H1 (cell line): ENCODE measurements around the gene FAM221B. TPM values are rescaled to one million over a fixed set of nuclear protein-coding genes. Genes with fewer than 3 reads are reported as not detected.

Experiments used
- CTCF ChIA-PET: fragments of 300-600 bp; sonication (Branson Sonifier 250); formaldehyde crosslinking; loops from one replicate; lab custom pipeline; 2021; ENCODE audit not compliant: partially characterized antibody; lab: Charles Lee
- POLR2A ChIA-PET: fragments of 300-600 bp; sonication (Branson Sonifier 250); formaldehyde crosslinking; loops from one replicate; lab custom pipeline; 2021; ENCODE audit warnings: inconsistent platforms; ENCODE audit not compliant: partially characterized antibody; lab: Charles Lee
- DNase-seq, 2 experiments: peaks; one replicate each; pipeline versions ENCODE4 v3.0.0 to v3.0.0-alpha.2; 2010 to 2022; ENCODE audit warnings: low spot score in 2 of 2, low read depth in 1 of 2, mixed read lengths in 1 of 2
- FAIRE-seq: peaks from 2 replicates; lab custom pipeline; 2011; peaks lifted over from hg19 to GRCh38; lab: Jason Lieb, UNC
- H2AFZ ChIP-seq: 2 replicates; pipeline ENCODE4 v1.8.1; 2012; ENCODE audit warnings: low read length, inconsistent platforms
- H2AK5ac ChIP-seq: 2 replicates; pipeline ENCODE4 v1.6.1; 2013; ENCODE audit warnings: low read depth, low read length
- H2BK120ac ChIP-seq: replicated peaks from 2 replicates; pipeline ENCODE3; 2013; ENCODE audit warnings: low read depth, low read length, inconsistent platforms
- H2BK12ac ChIP-seq: 2 replicates; pipeline ENCODE4 v1.6.1; 2013; ENCODE audit warnings: low read depth, low read length
- H2BK15ac ChIP-seq: 2 replicates; pipeline ENCODE4 v1.6.1; 2013; ENCODE audit warnings: low read length
- H2BK20ac ChIP-seq: 2 replicates; pipeline ENCODE4 v1.6.1; 2013; ENCODE audit warnings: low read length
- H2BK5ac ChIP-seq: 2 replicates; pipeline ENCODE4 v1.6.1; 2013; ENCODE audit warnings: low read depth, low read length
- H3K14ac ChIP-seq: 2 replicates; pipeline ENCODE4 v1.6.1; 2013; ENCODE audit warnings: inconsistent platforms; ENCODE audit not compliant: insufficient read length
- H3K18ac ChIP-seq: 2 replicates; pipeline ENCODE4 v1.6.1; 2013; ENCODE audit warnings: low read length; ENCODE audit errors: extremely low read depth
- H3K23ac ChIP-seq: 2 replicates; pipeline ENCODE4 v1.6.1; 2013; ENCODE audit warnings: inconsistent platforms; ENCODE audit not compliant: insufficient read length
- H3K23me2 ChIP-seq: 2 replicates; pipeline ENCODE4 v1.6.1; 2013; ENCODE audit warnings: low read depth, low read length
- H3K27ac ChIP-seq: 2 replicates; pipeline ENCODE4 v1.6.1; 2011; ENCODE audit warnings: low read depth, low read length, inconsistent platforms
- H3K27me3 ChIP-seq, 4 experiments: replicated peaks in 1 of 4; 1 replicate in 1 of 4; 2 replicates in 3 of 4; pipeline versions ENCODE4 v1.6.1 to v1.8.1; 2011 to 2013; ENCODE audit warnings: low read length in 3 of 4, mild to moderate bottlenecking in 3 of 4, inconsistent platforms in 2 of 4, mixed read lengths in 2 of 4, moderate library complexity in 1 of 4; ENCODE audit not compliant: control insufficient read depth in 3 of 4, insufficient read depth in 3 of 4; ENCODE audit errors: extremely low read depth in 1 of 4
- H3K36me3 ChIP-seq, 4 experiments: 2 replicates each; pipeline versions ENCODE4 v1.6.1 to v1.8.1; 2011 to 2013; ENCODE audit warnings: mild to moderate bottlenecking in 4 of 4, low read length in 3 of 4, moderate library complexity in 2 of 4, control low read depth in 1 of 4, inconsistent platforms in 1 of 4; ENCODE audit not compliant: insufficient read depth in 4 of 4, control insufficient read depth in 2 of 4
- H3K4ac ChIP-seq: replicated peaks from 2 replicates; pipeline ENCODE3; 2013; ENCODE audit warnings: low read length, low read depth, mixed read lengths, inconsistent platforms; ENCODE audit not compliant: insufficient read length
- H3K4me1 ChIP-seq, 4 experiments: replicated peaks in 1 of 4; 1 replicate in 1 of 4; 2 replicates in 3 of 4; pipeline versions ENCODE4 v1.6.1 to v1.8.1; 2011 to 2013; ENCODE audit warnings: low read length in 3 of 4, inconsistent platforms in 2 of 4, mixed read lengths in 1 of 4; ENCODE audit not compliant: insufficient read depth in 4 of 4, control insufficient read depth in 3 of 4
- H3K4me2 ChIP-seq, 2 experiments: 2 replicates each; pipeline versions ENCODE4 v1.6.1 to v1.8.1; 2011 to 2013; ENCODE audit warnings: low read depth in 2 of 2, low read length in 2 of 2, control low read depth in 1 of 2, inconsistent platforms in 1 of 2, mild to moderate bottlenecking in 1 of 2; ENCODE audit not compliant: insufficient read depth in 1 of 2
- H3K4me3 ChIP-seq, 4 experiments: fragments of 200-600, 300-600 bp in 1 of 4; sonication (generic), shearing (Covaris generic), sonication (Bioruptor Twin) in 1 of 4; 2 replicates each; pipeline versions ENCODE4 v1.5.1 to v1.8.1; 2011 to 2016; ENCODE audit warnings: low read length in 4 of 4, low read depth in 3 of 4, control low read depth in 2 of 4, inconsistent platforms in 2 of 4, mild to moderate bottlenecking in 2 of 4, mixed read lengths in 1 of 4, moderate library complexity in 1 of 4; ENCODE audit not compliant: insufficient read depth in 2 of 4; ENCODE audit errors: extremely low read depth in 1 of 4
- H3K56ac ChIP-seq: replicated peaks from 2 replicates; pipeline ENCODE3; 2013; ENCODE audit warnings: low read depth, mild to moderate bottlenecking, mixed read lengths, low read length, inconsistent platforms; ENCODE audit not compliant: insufficient read length
- H3K79me1 ChIP-seq: 2 replicates; pipeline ENCODE4 v1.6.1; 2013; ENCODE audit warnings: low read depth, low read length, control low read depth
- H3K79me2 ChIP-seq, 2 experiments: 2 replicates each; pipeline versions ENCODE4 v1.6.1 to v1.8.1; 2012 to 2013; ENCODE audit warnings: low read length in 2 of 2, mild to moderate bottlenecking in 2 of 2, inconsistent platforms in 1 of 2; ENCODE audit not compliant: insufficient read depth in 2 of 2, control insufficient read depth in 1 of 2
- H3K9ac ChIP-seq, 4 experiments: replicated peaks in 1 of 4; 1 replicate in 1 of 4; 2 replicates in 3 of 4; pipeline versions ENCODE4 v1.6.1 to v1.8.1; 2011 to 2013; ENCODE audit warnings: low read depth in 3 of 4, low read length in 3 of 4, control low read depth in 2 of 4, mild to moderate bottlenecking in 2 of 4, moderate library complexity in 2 of 4, inconsistent platforms in 1 of 4; ENCODE audit errors: extremely low read depth in 1 of 4
- H3K9me3 ChIP-seq, 2 experiments: 2 replicates each; pipeline versions ENCODE4 v1.6.1 to v1.8.1; 2012 to 2013; ENCODE audit warnings: mild to moderate bottlenecking in 2 of 2, moderate library complexity in 2 of 2, control low read depth in 1 of 2, inconsistent platforms in 1 of 2, low read depth in 1 of 2, low read length in 1 of 2, mixed read lengths in 1 of 2; ENCODE audit not compliant: insufficient read depth in 2 of 2
- H4K20me1 ChIP-seq, 2 experiments: replicated peaks in 1 of 2; 2 replicates each; pipeline versions ENCODE3 to v1.8.1; 2011 to 2013; ENCODE audit warnings: inconsistent platforms in 2 of 2, low read length in 2 of 2, mild to moderate bottlenecking in 1 of 2; ENCODE audit not compliant: insufficient read depth in 2 of 2, control insufficient read depth in 1 of 2
- H4K5ac ChIP-seq: 2 replicates; pipeline ENCODE4 v1.6.1; 2013; ENCODE audit warnings: low read length, low read depth, mixed read lengths, inconsistent platforms; ENCODE audit not compliant: insufficient read length
- H4K8ac ChIP-seq: 2 replicates; pipeline ENCODE4 v1.8.0; 2013; ENCODE audit warnings: mild to moderate bottlenecking, moderate library complexity, low read length, inconsistent platforms; ENCODE audit not compliant: insufficient read depth; ENCODE audit errors: extremely low read depth
- H4K91ac ChIP-seq: replicated peaks from 2 replicates; pipeline ENCODE3; 2013; ENCODE audit warnings: low read length, mixed read lengths, inconsistent platforms; ENCODE audit not compliant: insufficient read length
- ASH2L ChIP-seq: fragments of 200-600, 300-600 bp; sonication (generic); IDR thresholded peaks from one replicate; pipeline ENCODE4 v1.7.1; 2017; ENCODE audit warnings: low read length
- CEBPB ChIP-seq: IDR thresholded peaks from 2 replicates; pipeline ENCODE4 v1.6.1; 2012; ENCODE audit warnings: low read depth, low read length
- CTBP2 ChIP-seq: IDR thresholded peaks from 2 replicates; pipeline ENCODE4 v1.7.0; 2011; ENCODE audit warnings: borderline replicate concordance, mild to moderate bottlenecking, moderate library complexity, mixed read lengths, low read length; ENCODE audit not compliant: insufficient read depth, insufficient read length
- EZH2 ChIP-seq: fragments of 200-600 bp; sonication (generic); IDR thresholded peaks from 2 replicates; pipeline ENCODE4 v1.7.1; 2012; ENCODE audit warnings: low read depth, mild to moderate bottlenecking, moderate library complexity, low read length, inconsistent platforms; ENCODE audit not compliant: severe bottlenecking
- GTF2F1 ChIP-seq: IDR thresholded peaks from 2 replicates; pipeline ENCODE4 v1.6.1; 2012; ENCODE audit warnings: low read depth, low read length, improper control_type of control experiment, borderline replicate concordance
- JUN ChIP-seq: IDR thresholded peaks from 2 replicates; pipeline ENCODE4 v1.6.1; 2011; ENCODE audit warnings: low read depth, mild to moderate bottlenecking, improper control_type of control experiment, low read length
- POLR2AphosphoS5 ChIP-seq: IDR thresholded peaks from 2 replicates; pipeline ENCODE4 v1.6.1; 2011; ENCODE audit warnings: low read depth, low read length
- RAD21 ChIP-seq, 2 experiments: IDR thresholded peaks in 1 of 2; conservative IDR thresholded peaks in 1 of 2; 2 replicates each; pipeline ENCODE4 v1.6.1; 2011; ENCODE audit warnings: low read depth in 2 of 2, low read length in 2 of 2, improper control_type of control experiment in 1 of 2, inconsistent platforms in 1 of 2, mild to moderate bottlenecking in 1 of 2, moderate library complexity in 1 of 2
- RXRA ChIP-seq: IDR thresholded peaks from 2 replicates; pipeline ENCODE4 v1.6.1; 2011; ENCODE audit warnings: low read depth, mild to moderate bottlenecking, low read length, moderate library complexity; ENCODE audit not compliant: insufficient read depth
- WGBS, 2 experiments: shearing (Covaris generic) in 1 of 2; methylation state at CpG; one replicate each; pipeline versions ENCODE4 v1.1.6 to v1.1.7; 2013 to 2015; ENCODE audit warnings: low lambda C conversion rate in 2 of 2, mixed read lengths in 2 of 2, inconsistent platforms in 1 of 2, low coverage in 1 of 2, missing lambda C conversion rate in 1 of 2; ENCODE audit not compliant: insufficient replicate concordance in 2 of 2, insufficient coverage in 1 of 2, insufficient read length in 1 of 2; ENCODE audit errors: extremely low coverage in 1 of 2, missing lambda C conversion rate in 1 of 2; 5-methylcytosine and 5-hydroxymethylcytosine counted together
- polyA plus RNA-seq, 7 experiments: library from polyadenylated mRNA; depleted of rRNA in 3 of 7; stranded (reverse) in 5 of 7; unstranded in 2 of 7; fragments of >200 nt in 5 of 7; fragments of 200-250 nt in 2 of 7; gene quantifications; 1 replicate in 5 of 7; 2 replicates in 1 of 7; 4 replicates in 1 of 7; pipeline versions ENCODE4 v1.2.1 to v1.2.3, GENCODE V29; 2011 to 2013; ENCODE audit warnings: missing spikeins in 2 of 7, mixed read lengths in 2 of 7
- total RNA-seq: library from RNA; stranded (reverse); fragmentation: NEBNext Ultra II Directional; extraction: Animal tissue kit (Norgen Biotek cat#: 25700); gene quantifications from 2 replicates; pipeline ENCODE4 v1.2.1, GENCODE V29; 2021
- TF ChIP-seq, protein P1 (sequence below): IDR thresholded peaks from 2 replicates; pipeline ENCODE4 v1.6.1; 2011; ENCODE audit warnings: low read depth, mild to moderate bottlenecking, low read length; ENCODE audit not compliant: insufficient read depth

FAM221B gene
- total and polyA plus RNA-seq, 2 of the 8 experiments (the other 6 are each of a cell fraction or from before 2014, with no cell fraction given): not detected

DNA sequence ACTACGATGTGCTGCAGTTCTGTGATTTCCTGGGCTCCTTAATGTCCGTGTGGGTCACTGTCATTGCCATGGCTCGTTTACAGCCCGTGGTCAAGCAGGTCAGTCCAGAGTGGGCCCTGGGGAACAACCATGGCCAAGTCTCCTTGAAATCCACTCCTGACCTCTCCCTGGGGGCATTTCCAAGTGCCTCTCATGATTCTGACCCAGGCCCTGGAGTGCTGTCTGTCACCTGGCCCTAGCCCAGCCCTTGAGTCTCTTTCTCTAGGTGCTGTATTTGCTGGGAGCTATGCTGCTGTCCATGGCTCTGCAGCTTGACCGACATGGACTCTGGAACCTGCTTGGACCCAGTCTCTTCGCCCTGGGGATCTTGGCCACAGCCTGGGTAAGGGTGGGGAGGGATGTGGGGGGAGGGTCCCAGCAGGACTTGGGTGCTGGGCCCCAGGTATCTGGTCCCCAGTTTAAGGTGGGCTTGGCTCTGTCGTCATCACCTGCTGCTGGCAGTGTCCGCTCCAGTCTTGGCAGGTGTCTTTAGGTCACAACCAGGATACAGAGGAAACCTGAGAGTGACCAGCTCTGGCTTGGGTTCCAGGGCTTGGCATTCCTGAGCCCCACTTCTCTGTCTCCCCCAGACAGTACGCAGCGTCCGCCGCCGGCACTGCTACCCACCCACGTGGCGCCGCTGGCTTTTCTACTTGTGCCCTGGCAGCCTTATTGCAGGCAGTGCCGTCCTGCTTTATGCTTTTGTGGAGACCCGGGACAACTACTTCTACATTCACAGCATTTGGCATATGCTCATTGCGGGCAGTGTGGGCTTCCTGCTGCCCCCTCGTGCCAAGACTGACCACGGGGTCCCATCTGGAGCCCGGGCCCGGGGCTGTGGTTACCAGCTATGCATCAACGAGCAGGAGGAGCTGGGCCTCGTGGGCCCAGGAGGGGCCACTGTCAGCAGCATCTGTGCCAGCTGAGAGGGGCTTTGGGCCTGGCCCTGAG is 24.6 kb upstream of the FAM221B start:
- H3K14ac ChIP-seq: no peak overlapping the region
- H3K27ac ChIP-seq: no peak overlapping the region
- no peaks in the 10 kb centered on the region for H3K79me2 ChIP-seq
- H4K8ac ChIP-seq: peak overlapping the region; percentile 17; the same call in 1 of the 2 replicates
- FAIRE-seq: no peak
- no peaks in the 10 kb centered on the region for H3K9me3 ChIP-seq
- peak in 1 of 2 experiments; percentile 39 for DNase-seq
- no peak overlapping the region for H2AFZ ChIP-seq
- peaks cover 0 to 4% (median 1%) of the 10 kb centered on the region in 4 experiments; a peak in 2 of 8 replicates for H3K36me3 ChIP-seq
- 89% methylated on average over 25 of the region's 25 CpGs; no CpG with 5 or more reads in 1 of the 2 experiments for WGBS, 2 experiments
- H3K79me1 ChIP-seq: no peaks in the 10 kb centered on the region
- ChIA-PET POLR2A (interaction anchor here (1.3 kb wide), 1 partner anchor 8 kb away, joined by 3 read pairs; no protein-coding TSS in a partner anchor), CTCF (interaction anchor here (1.1 to 2.2 kb wide), 3 partner anchors 7 to 18 kb away, joined by 5 to 7 read pairs (median 6); no protein-coding TSS in a partner anchor)
- no peak overlapping the region for H3K4me3 ChIP-seq
- H2AK5ac ChIP-seq: no peak overlapping the region
- H3K23me2 ChIP-seq: no peaks in the 10 kb centered on the region
- no peak overlapping the region for H4K91ac ChIP-seq
- no peak overlapping the region for H2BK120ac ChIP-seq
- no peaks in the 10 kb centered on the region for H4K20me1 ChIP-seq
- H2BK20ac ChIP-seq: no peak overlapping the region
- no peak overlapping the region for H2BK12ac ChIP-seq
- no peak overlapping the region for H4K5ac ChIP-seq
- no peak overlapping the region for H2BK15ac ChIP-seq
- H3K4me1 ChIP-seq: no peaks in the 10 kb centered on the region
- no peak overlapping the region for H3K56ac ChIP-seq
- no peak overlapping the region for H3K4me2 ChIP-seq
- no peak overlapping the region for H3K18ac ChIP-seq
- no peak overlapping the region for H2BK5ac ChIP-seq
- no peak overlapping the region for H3K23ac ChIP-seq
- H3K4ac ChIP-seq: no peak overlapping the region
- no peaks in the 10 kb centered on the region for H3K27me3 ChIP-seq
- H3K9ac ChIP-seq: no peak overlapping the region
- no peak for TF ChIP-seq EZH2
- no peak for TF ChIP-seq POLR2AphosphoS5
- TF ChIP-seq ASH2L: no peak
- no peak for TF ChIP-seq RXRA
- TF ChIP-seq GTF2F1: no peak
- no peak for TF ChIP-seq JUN
- TF ChIP-seq RAD21 (IDR thresholded peaks at IDR 0.05 in 1 of 2, conservative IDR thresholded peaks at IDR 0.05 in 1 of 2; ENCODE audit: low read depth in 2 of 2, low read length in 2 of 2): no peak
- TF ChIP-seq CEBPB: no peak
- no peak for TF ChIP-seq CTBP2
- TF ChIP-seq, protein P1, sequence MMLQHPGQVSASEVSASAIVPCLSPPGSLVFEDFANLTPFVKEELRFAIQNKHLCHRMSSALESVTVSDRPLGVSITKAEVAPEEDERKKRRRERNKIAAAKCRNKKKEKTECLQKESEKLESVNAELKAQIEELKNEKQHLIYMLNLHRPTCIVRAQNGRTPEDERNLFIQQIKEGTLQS: no peak
